Right ventricle myocardium superior (tissue), 1 donor: Measurements from ENCODE around the gene LRRTM4. TPM values are rescaled to one million over a fixed set of nuclear protein-coding genes. Genes with fewer than 3 reads are reported as not detected.

Source experiments
- ATAC-seq: fragments of 200-7000 bp; cut with Tn5 transposase; one replicate; pipeline ENCODE4 v1.9.1; 2020; ENCODE audit warnings: mild to moderate bottlenecking; ENCODE audit not compliant: poor library complexity
- DNase-seq: peaks from one replicate; pipeline ENCODE4 v3.0.0-alpha.2; 2020
- intact Hi-C: fragments of 100-400 bp; cut with DNase I; formaldehyde crosslinking; loops from one replicate; pipeline ENCODE4 v1.11.2; 2022
- total RNA-seq: library from RNA; stranded (reverse); fragmentation: NEBNext Ultra II Directional; extraction: Animal tissue kit (Norgen Biotek cat#: 25700); gene quantifications from one replicate; pipeline ENCODE4 v1.2.1, GENCODE V29; 2021
- donor health status: DM: no; HTN: yes; CAD: no; lungs with severe emphysema.

The LRRTM4 gene
- total RNA-seq, 1 donor from 2014 or later, result 0.70 TPM

- DNase-seq (no peak), ATAC-seq (no peak)
These were observed 158.9 kb downstream of the LRRTM4 start for GRCh38 chr2:77363277-77363676.

DNA sequence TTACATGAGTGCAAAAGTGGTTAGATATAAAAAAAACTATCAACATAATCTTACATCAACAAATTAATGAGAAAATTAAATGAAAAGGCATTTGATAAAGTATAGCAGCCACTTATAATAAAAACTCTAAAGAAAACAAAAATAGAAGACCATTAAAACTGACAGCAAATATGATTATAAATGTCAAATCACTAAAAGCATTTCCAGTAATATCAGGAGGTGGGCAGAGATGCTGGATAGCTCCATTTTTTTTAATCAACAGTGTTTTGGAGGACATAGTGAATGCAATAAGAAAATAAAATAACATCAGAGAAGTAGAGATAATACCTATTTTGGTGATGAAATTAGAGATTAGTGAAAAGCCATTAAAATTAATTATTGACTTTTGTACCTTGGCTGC lies 173.4 kb downstream of the LRRTM4 start:
- ATAC-seq, result no peak
- no peak for DNase-seq
- intact Hi-C loops, result no loop called here

More at GRCh38 chr2:77363277-77363676, 158.9 kb downstream of the LRRTM4 start:
- intact Hi-C loops, result no loop called here

- ATAC-seq (no peak), DNase-seq (no peak)
- intact Hi-C loops, result no loop called here
These were observed 186.2 kb downstream of the LRRTM4 start for GRCh38 chr2:77336013-77336412.

DNA sequence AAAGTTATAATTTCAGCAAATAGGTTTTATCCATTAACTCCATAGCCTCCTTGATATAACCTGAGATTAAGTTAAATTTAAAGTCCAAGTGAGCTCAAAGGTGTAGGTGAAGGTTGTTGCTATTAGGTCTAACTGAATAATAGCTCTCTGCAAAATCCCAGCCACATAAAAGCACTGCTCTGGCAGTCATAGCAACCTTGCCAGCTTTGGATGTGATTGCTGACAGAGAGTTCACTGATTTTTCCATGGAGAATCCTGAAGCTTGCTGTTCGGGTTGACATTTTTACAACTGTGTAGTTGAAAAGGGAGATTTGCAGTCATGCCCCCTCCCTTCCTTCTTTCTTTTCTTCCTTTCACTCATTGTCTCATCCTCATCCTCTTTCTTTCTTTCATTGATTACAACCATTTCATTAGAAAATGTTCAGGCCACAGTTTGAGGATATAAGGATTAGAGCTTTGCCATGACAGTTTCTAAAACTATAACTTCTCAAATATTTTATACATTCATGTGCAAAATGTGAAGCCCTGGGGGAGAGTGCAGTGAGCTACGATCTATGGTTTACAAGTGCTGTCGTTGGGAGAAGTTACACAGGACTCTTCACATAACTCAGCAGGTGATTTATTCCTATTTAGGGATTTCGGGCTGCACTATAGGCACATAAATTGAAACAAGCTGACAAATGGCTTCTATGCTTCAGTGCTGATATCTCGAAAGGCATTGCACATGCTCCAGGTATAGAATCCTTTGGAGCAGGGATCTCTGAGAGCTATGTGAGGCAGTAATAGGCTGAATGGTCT lies 193.8 kb downstream of the LRRTM4 start:
- DNase-seq (no peak), ATAC-seq (no peak)
- intact Hi-C loops, result no loop called here

DNA sequence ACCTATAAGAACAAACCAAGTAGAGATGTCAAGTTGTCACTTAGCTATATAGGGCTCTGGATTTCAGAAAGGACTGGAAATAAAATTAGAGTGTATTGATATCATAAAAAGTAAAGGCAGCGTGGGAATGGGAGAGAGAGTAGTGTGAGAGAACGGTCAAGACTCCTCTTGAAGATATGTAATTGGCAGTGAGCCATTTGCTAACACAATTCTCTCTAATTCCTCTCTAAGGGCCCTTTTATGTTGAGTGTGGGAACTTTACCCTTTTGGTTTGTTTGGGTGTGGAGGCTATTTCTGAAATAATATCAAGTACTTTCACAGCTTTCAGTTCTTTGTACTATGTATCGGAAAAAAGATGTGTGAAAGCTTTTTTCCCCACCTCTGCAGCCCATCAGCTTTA lies 196.8 kb downstream of the LRRTM4 start:
- no peak for DNase-seq
- ATAC-seq, result no peak

GRCh38 chr2:77322431-77322830 lies 199.7 kb downstream of the LRRTM4 start:
- no peak for DNase-seq
- ATAC-seq, result no peak
- intact Hi-C loops, result no loop called here

More for the DNA sequence above, 196.8 kb downstream of the LRRTM4 start:
- intact Hi-C loops, result no loop called here

GRCh38 chr2:77314721-77315120 lies 207.5 kb downstream of the LRRTM4 start:
- ATAC-seq (no peak), DNase-seq (no peak)
- intact Hi-C loops, result no loop called here

GRCh38 chr2:77310416-77310815 lies 211.8 kb downstream of the LRRTM4 start:
- DNase-seq (no peak), ATAC-seq (no peak)
- intact Hi-C loops, result no loop called here

DNA sequence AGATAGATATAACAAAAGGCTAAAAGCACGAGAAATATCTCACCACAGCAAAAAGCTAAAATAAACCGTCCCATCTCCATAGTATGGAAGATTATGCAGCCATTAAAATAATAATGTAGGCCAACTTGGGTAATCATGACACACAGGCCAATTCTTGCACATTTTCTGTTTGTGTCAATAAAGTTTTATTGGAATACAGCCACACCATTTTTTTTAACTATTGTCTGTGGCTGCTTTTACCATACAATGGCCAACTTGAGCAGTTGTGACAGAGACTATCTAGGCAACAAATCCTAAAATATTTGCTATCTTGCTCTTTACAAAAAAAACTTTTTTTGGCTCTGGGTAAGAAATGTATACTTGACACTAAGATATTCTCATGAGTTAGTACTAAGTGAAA lies 212.5 kb downstream of the LRRTM4 start:
- DNase-seq (no peak), ATAC-seq (no peak)
- intact Hi-C loops, result no loop called here

- intact Hi-C loops, result no loop called here
- DNase-seq (no peak), ATAC-seq (no peak)
These were observed 220.7 kb downstream of the LRRTM4 start for GRCh38 chr2:77301441-77301840.

GRCh38 chr2:77296791-77297190 lies 225.4 kb downstream of the LRRTM4 start:
- no peak for DNase-seq
- no peak for ATAC-seq
- intact Hi-C loops, result no loop called here

GRCh38 chr2:77294474-77294873 lies 227.7 kb downstream of the LRRTM4 start:
- DNase-seq (no peak), ATAC-seq (no peak)
- intact Hi-C loops, result no loop called here

GRCh38 chr2:77284353-77284752 lies 237.8 kb downstream of the LRRTM4 start:
- intact Hi-C loops, result no loop called here
- no peak for DNase-seq
- no peak for ATAC-seq

GRCh38 chr2:77271262-77271661 lies 250.9 kb downstream of the LRRTM4 start:
- intact Hi-C loops, result no loop called here
- ATAC-seq (no peak), DNase-seq (no peak)

GRCh38 chr2:77270433-77270832 lies 251.7 kb downstream of the LRRTM4 start:
- ATAC-seq, result no peak
- no peak for DNase-seq
- intact Hi-C loops, result no loop called here

DNA sequence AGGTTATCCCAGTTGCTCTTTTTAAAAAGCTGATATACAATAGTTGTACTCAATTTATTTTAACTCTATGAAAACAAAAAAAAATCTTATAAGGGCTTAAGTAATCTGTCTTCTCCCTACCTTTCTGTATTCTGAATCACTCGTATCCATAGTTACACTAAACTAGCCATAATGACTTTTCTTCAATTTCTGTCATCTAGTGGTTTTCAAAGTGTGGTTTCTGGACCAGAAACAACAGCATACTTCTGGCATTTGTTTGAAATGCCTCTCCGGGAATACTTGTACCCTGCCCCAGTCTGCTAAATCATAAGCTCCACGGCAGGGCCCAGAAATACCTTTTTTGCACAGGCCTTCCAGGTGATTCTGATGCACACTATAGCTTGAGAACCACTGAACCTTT lies 253.6 kb downstream of the LRRTM4 start:
- ATAC-seq (no peak), DNase-seq (no peak)
- intact Hi-C loops, result no loop called here

GRCh38 chr2:77232909-77233425 lies 289.2 kb downstream of the LRRTM4 start:
- intact Hi-C loops, result no loop called here
- no peak for DNase-seq
- no peak for ATAC-seq

GRCh38 chr2:77228391-77228790 lies 293.8 kb downstream of the LRRTM4 start:
- ATAC-seq (no peak), DNase-seq (no peak)
- intact Hi-C loops, result no loop called here

DNA sequence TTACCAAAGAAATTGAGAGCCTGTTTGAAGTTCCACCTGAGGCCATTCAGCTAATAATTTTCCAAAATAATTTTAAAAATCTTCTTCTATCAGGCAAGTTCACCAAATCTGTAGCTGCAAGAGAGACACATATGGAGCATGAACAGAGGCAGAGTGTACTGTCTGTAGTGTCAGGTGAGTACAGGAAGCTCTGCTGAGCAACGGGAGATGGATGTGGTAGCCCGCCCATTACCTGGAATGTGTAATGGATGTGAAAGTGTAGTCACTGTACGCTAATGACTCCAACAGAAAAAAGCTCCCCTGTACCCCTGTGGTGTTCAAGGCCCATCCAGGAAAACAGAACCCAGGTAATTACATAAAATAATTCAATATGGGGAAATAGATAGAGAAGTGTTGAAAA lies 311.5 kb downstream of the LRRTM4 start:
- ATAC-seq, result no peak
- intact Hi-C loops, result no loop called here
- DNase-seq, result no peak

DNA sequence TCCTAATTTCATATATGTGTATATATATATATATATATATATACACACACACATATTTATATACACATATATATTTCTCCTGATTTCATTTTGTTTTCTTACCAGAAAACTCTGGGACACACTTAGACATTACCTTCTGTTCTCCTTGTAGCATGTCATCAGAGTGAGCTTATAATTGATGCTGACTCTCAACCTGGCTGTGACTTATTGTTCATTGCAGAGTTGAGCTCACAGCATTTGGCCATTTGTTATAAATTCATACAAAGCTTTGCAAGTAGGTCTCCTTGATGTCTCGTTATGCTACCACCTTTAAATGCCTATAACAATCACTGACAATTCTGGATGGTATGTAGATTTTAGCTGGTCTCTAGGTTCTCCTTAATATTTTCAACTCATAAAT lies 314.8 kb downstream of the LRRTM4 start:
- no peak for DNase-seq
- ATAC-seq, result no peak
- intact Hi-C loops, result no loop called here

DNA sequence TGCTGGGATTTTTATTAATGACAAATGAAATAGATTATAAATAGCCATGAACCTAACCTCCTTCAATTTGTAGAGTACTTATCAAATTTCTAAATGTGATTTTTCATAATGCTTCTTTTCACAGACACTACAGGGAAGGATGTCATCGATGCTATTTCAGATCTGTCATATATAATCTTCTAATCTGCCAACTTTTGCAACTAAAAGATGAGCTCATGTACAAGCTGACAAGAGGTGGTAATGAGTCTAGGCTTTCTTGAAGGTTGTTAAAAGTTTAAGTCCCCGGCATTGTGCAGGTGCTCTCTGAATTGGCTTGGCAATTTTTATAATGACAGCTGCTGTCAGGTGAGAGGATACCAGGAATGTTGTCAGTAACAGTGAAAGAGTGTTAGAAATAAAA lies 320.4 kb downstream of the LRRTM4 start:
- ATAC-seq (no peak), DNase-seq (no peak)
- intact Hi-C loops, result no loop called here
